HG02623 (cell line): ENCODE data around the gene MRPS26.
"Not testable (repeated sequence)": the region's sequence is repeated elsewhere in the genome, so short reads cannot be mapped to it uniquely, and the experiment has no call there.

ENCODE experiments used
- ATAC-seq: cut with Tn5 transposase; IDR thresholded peaks from one replicate; pipeline ENCODE4 v1.9.1; 2021; ENCODE audit warnings: moderate library complexity; ENCODE audit not compliant: unreplicated experiment

Gene MRPS26

DNA sequence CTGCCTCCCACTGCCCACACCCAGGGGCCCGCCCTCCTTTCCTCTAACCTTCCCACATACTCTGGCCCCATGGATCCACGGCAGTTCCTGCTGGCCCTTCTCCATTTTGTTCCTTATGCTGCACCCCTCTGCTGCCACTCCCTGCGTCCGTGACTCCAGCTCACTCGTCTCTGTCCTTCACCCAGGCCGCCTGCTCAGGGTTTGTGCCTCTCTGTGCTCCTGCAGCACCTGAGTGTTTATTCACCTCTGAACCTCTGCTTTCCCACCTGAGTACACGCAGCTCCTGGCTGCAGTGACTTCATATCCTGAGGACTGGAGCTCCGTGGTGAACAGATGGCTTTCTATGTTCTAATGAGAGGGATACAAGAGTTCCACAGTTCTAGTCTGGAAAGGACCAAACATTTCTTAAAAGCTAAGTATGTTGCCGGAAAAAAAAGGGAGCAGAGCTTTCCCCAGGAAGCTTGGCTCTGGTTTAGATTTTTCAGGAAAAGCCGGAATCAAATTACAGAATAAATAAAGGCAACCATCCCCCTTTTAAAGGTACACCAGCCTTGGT lies 3.9 kb upstream of the MRPS26 start:
- ATAC-seq = no peak

DNA sequence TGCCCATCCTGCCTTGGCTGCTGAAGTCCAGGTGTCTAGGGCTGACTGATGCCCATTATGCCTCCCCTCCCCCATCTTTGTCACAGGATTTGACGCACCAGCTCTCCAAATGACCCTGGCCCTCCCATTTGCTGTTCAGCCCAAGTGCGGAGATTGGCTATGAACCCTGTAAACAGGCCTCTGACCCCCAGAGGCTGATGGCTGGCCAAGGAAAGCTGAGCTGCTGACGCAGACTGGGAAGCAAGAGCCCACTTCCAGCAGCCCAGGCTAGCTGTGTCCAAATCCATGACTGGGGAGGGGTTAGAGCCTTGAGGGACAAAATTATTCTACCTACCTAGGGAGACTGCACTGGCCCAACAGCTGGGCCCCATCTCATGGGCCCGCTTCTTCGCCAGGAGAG lies 3.2 kb upstream of the MRPS26 start:
- ATAC-seq = no peak

GRCh38 chr20:3043322-3043721 lies 2.5 kb upstream of the MRPS26 start, which contains the start of gene GNRH2:
Gene GNRH2, plus strand, starts transcription at chr20:3043622. Its CDS starts 793 bp downstream, at chr20:3044415.
- ATAC-seq = no peak

- ATAC-seq = no peak
Measured at GRCh38 chr20:3044336-3044965, 1.4 kb upstream of the MRPS26 start.

DNA sequence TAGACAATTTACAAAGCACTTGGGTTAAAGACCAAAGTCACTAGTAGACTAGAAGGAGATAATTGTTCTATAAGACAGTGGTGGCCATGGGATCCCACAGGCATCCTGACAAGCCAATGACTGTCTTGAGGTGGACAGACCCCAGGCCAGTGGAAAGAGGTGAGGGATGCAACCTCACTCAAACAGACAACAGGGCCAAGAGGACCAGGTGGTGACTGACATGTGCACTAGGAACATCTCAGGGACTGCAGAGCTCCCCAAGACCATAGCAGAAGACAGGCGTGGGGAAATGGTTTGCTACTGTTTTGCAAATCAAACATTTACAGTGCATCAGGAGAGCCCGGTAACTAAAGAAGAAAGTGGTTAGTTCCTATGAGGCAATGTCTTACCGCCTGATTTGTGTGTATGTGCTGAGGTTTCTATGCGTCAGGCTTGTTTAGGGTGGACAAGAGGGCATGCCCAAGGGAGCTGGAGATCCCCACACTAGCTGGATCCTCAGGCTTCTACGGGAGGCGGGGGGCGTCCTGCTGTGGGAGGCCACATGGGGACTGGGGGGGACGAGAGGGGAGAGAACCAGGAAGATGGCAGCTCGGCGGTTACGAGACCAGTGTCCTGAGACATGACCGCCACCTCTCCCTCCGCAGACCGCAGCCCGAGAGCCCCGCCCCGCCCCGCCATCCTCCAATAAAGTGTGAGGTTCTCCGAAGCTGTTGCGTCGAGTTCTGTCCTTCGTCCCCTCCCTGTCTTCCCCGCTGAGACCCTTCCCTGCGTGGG lies 623 bp upstream of the MRPS26 start:
- ATAC-seq = peak; percentile 38

GRCh38 chr20:3046677-3047462 lies 1.0 kb downstream of the MRPS26 start:
- no peak for ATAC-seq

- ATAC-seq = no peak
Measured at GRCh38 chr20:3047486-3048419, 1.9 kb downstream of the MRPS26 start.

GRCh38 chr20:3051385-3052019 lies 5.7 kb downstream of the MRPS26 start:
- ATAC-seq = no peak

DNA sequence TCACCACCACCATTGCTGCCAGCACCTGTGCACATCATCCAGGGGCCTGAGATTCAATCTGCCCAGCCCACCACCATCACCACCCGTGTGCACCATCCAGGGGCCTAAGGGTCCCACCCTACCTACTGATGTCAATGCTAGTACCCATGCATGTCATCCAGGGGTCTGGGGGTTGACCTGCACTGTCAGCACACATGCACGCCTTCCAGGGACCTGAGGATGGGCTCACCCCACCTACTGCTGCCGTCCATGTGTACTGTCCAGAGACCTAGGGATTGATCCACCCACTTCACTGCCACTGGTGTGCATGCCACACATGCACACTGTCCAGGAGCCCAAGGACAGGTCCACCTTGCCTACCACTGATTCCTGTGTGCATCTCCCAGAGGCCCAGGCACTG lies 13.6 kb downstream of the MRPS26 start:
- no peak for ATAC-seq

DNA sequence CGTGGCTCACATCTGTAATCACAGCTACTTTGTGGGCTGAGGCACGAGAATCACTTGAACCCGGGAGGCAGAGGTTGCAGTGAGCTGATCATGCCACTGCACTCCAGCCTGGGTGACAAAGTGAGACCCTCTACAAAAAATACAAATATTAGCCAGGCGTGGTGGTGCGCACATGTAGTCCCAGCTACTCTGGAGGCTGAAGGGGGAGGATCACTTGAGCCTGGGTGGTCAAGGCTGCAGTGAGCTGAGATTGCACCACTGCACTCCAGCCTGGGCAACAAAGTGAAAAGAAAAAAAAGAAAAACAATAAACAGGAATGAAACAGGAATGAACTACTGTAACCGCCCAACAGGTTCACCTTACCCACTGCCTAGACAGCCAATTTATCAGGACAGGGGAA lies 18.3 kb downstream of the MRPS26 start:
- ATAC-seq = not testable (repeated sequence)

GRCh38 chr20:3067139-3068014 lies 21.5 kb downstream of the MRPS26 start:
- no peak for ATAC-seq

DNA sequence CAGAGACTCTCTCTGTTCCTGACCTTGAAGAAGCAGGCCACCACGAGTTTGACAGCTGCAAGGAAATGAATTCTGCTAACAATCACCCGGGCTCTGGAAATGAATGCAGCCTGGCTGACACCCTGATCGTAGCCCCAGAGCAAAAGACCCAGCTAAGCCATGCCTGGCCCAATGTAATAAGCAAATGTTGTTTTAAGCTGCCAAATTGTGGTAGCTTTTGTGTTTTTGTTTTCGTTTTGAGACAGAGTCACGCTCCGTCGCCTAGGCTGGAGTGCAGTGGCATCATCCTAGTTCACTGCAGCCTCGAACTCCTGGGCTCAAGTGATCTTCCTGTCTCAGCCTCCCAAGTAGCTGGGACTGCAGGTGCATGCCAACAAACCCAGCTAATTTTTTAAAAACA lies 22.2 kb downstream of the MRPS26 start:
- ATAC-seq = no peak

- no peak for ATAC-seq
Measured at GRCh38 chr20:3068986-3069900, 23.4 kb downstream of the MRPS26 start.

DNA sequence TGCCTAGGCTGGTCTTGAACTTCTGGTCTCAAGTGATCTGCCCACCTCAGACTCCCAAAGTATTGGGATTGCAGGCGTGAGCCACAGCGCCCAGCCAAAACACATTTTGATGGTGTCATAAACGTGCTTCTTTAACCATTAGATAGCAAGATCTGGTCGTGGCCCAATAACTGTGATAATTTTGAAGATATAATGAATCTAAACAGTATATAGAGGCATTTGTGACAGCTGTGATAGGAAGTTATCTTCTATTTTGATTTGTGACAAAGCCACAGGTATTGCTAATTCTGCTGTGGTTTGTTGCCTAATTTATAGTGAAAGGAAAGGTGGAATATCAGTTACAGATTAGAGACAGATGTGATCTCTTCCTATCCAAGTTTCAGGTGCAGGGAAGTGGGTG lies 24.9 kb downstream of the MRPS26 start:
- no peak for ATAC-seq

- ATAC-seq = no peak
Measured at GRCh38 chr20:3071266-3071609, 25.4 kb downstream of the MRPS26 start.

DNA sequence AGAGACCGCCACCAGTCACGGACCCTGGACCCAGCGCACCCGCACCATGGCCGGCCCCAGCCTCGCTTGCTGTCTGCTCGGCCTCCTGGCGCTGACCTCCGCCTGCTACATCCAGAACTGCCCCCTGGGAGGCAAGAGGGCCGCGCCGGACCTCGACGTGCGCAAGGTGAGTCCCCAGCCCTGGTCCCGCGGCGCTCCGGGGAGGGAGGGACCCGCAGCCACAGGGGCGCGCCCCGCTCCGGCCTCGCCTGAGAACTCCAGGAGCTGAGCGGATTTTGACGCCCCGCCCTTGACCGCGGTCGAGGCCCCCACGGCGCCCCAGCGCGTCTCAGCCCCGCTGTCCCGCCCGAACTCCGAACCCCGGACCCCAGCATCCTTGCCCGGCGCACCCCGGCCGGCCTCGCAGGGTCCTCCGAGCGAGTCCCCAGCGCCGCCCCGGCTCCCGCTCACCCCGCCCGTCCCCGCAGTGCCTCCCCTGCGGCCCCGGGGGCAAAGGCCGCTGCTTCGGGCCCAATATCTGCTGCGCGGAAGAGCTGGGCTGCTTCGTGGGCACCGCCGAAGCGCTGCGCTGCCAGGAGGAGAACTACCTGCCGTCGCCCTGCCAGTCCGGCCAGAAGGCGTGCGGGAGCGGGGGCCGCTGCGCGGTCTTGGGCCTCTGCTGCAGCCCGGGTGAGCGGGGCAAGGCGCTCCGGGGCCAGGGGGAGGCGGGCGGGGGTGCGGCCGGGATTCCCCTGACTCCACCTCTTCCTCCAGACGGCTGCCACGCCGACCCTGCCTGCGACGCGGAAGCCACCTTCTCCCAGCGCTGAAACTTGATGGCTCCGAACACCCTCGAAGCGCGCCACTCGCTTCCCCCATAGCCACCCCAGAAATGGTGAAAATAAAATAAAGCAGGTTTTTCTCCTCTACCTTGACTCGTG lies 26.0 kb downstream of the MRPS26 start, which contains the start of gene OXT:
TSS of gene OXT (plus strand) at position 11 of the 920 bp plus-strand sequence. CDS start at position 47, 36 bp downstream.
- no peak for ATAC-seq
